Astrocyte (in vitro differentiated cells and primary cell): Measurements from ENCODE around the gene BACH2. TPM values are rescaled to one million over a fixed set of nuclear protein-coding genes. Genes with fewer than 3 reads are reported as not detected.

Source experiments
- DNase-seq: peaks from one replicate; pipeline ENCODE4 v3.0.0-alpha.2; 2010; ENCODE audit warnings: low read depth
- FAIRE-seq: peaks from 2 replicates; lab custom pipeline; 2011; peaks lifted over from hg19 to GRCh38; lab: Jason Lieb, UNC
- H2AFZ ChIP-seq: 2 replicates; pipeline ENCODE4 v1.6.0; 2012; ENCODE audit warnings: low read depth, low read length, inconsistent platforms
- H3K27ac ChIP-seq: 2 replicates; pipeline ENCODE4 v1.5.1; 2011; ENCODE audit warnings: low read depth, low read length, inconsistent platforms
- H3K27me3 ChIP-seq: 2 replicates; pipeline ENCODE4 v1.6.0; 2011; ENCODE audit warnings: low read length, inconsistent platforms; ENCODE audit not compliant: insufficient read depth
- H3K36me3 ChIP-seq: 2 replicates; pipeline ENCODE4 v1.5.1; 2011; ENCODE audit warnings: low read length, inconsistent platforms; ENCODE audit not compliant: insufficient read depth
- H3K4me1 ChIP-seq: 2 replicates; pipeline ENCODE4 v1.5.1; 2011; ENCODE audit warnings: low read length, inconsistent platforms; ENCODE audit not compliant: insufficient read depth
- H3K4me2 ChIP-seq: 2 replicates; pipeline ENCODE4 v1.6.0; 2012; ENCODE audit warnings: low read length, inconsistent platforms
- H3K4me3 ChIP-seq: 2 replicates; pipeline ENCODE4 v1.5.1; 2011; ENCODE audit warnings: low read depth, mild to moderate bottlenecking, low read length, inconsistent platforms; ENCODE audit not compliant: insufficient read depth
- H3K79me2 ChIP-seq: 2 replicates; pipeline ENCODE4 v1.6.0; 2012; ENCODE audit warnings: mild to moderate bottlenecking, low read length, inconsistent platforms; ENCODE audit not compliant: insufficient read depth
- H3K9ac ChIP-seq: 2 replicates; pipeline ENCODE4 v1.6.0; 2012; ENCODE audit warnings: mild to moderate bottlenecking, low read length, inconsistent platforms
- H3K9me3 ChIP-seq: 2 replicates; pipeline ENCODE4 v1.5.1; 2012; ENCODE audit warnings: low read depth, mild to moderate bottlenecking, low read length, inconsistent platforms; ENCODE audit not compliant: insufficient read depth
- H4K20me1 ChIP-seq: 2 replicates; pipeline ENCODE4 v1.6.0; 2012; ENCODE audit warnings: low read length, inconsistent platforms; ENCODE audit not compliant: insufficient read depth
- H3K27ac Mint-ChIP-seq: one replicate; pipeline ENCODE4 v1.8.0; 2021; ENCODE audit warnings: mild to moderate bottlenecking, mixed read lengths; ENCODE audit not compliant: unreplicated experiment
- H3K27me3 Mint-ChIP-seq: one replicate; pipeline ENCODE4 v1.8.0; 2021; ENCODE audit warnings: low read depth, mixed read lengths; ENCODE audit not compliant: unreplicated experiment
- H3K36me3 Mint-ChIP-seq: one replicate; pipeline ENCODE4 v1.8.0; 2021; ENCODE audit warnings: low read depth, mixed read lengths; ENCODE audit not compliant: unreplicated experiment
- H3K4me1 Mint-ChIP-seq: one replicate; pipeline ENCODE4 v1.8.0; 2021; ENCODE audit warnings: low read depth, mixed read lengths; ENCODE audit not compliant: unreplicated experiment
- H3K4me3 Mint-ChIP-seq: one replicate; pipeline ENCODE4 v1.8.0; 2021; ENCODE audit warnings: mild to moderate bottlenecking, moderate library complexity, mixed read lengths; ENCODE audit not compliant: unreplicated experiment
- H3K9me3 Mint-ChIP-seq: one replicate; pipeline ENCODE4 v1.8.0; 2021; ENCODE audit warnings: mild to moderate bottlenecking, mixed read lengths; ENCODE audit not compliant: unreplicated experiment
- EZH2 ChIP-seq: IDR thresholded peaks from 2 replicates; pipeline ENCODE4 v1.6.1; 2012; ENCODE audit warnings: mild to moderate bottlenecking, low read length, inconsistent platforms; ENCODE audit not compliant: insufficient read depth
- total RNA-seq: library from RNA; stranded (reverse); gene quantifications from 2 replicates; pipeline ENCODE4 v1.2.1, GENCODE V29; 2021
- TF ChIP-seq, protein P1 (sequence below): IDR thresholded peaks from 2 replicates; pipeline ENCODE4 v1.5.1; 2011; ENCODE audit warnings: low read depth, mild to moderate bottlenecking, inconsistent platforms, low read length, moderate library complexity; ENCODE audit not compliant: insufficient read depth

The BACH2 gene
- total RNA-seq, 1 donor from 2014 or later: 17.5 TPM

GRCh38 chr6:90222724-90223198 is 73.9 kb downstream of the BACH2 start:
- TF ChIP-seq EZH2: no peak
- TF ChIP-seq, protein P1, sequence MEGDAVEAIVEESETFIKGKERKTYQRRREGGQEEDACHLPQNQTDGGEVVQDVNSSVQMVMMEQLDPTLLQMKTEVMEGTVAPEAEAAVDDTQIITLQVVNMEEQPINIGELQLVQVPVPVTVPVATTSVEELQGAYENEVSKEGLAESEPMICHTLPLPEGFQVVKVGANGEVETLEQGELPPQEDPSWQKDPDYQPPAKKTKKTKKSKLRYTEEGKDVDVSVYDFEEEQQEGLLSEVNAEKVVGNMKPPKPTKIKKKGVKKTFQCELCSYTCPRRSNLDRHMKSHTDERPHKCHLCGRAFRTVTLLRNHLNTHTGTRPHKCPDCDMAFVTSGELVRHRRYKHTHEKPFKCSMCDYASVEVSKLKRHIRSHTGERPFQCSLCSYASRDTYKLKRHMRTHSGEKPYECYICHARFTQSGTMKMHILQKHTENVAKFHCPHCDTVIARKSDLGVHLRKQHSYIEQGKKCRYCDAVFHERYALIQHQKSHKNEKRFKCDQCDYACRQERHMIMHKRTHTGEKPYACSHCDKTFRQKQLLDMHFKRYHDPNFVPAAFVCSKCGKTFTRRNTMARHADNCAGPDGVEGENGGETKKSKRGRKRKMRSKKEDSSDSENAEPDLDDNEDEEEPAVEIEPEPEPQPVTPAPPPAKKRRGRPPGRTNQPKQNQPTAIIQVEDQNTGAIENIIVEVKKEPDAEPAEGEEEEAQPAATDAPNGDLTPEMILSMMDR: no peak
- peaks cover 8% of the 10 kb centered on the region for H3K36me3 Mint-ChIP-seq
- no peak for DNase-seq
- no peak overlapping the region for H3K9ac ChIP-seq
- H3K4me1 Mint-ChIP-seq: peaks cover 25% of the 10 kb centered on the region
- H3K4me1 ChIP-seq: peaks cover 22% of the 10 kb centered on the region
- H3K27ac Mint-ChIP-seq: peak overlapping the region; percentile 4
- H3K27me3 ChIP-seq: no peaks in the 10 kb centered on the region
- H3K4me3 ChIP-seq: no peak overlapping the region
- H2AFZ ChIP-seq: no peak overlapping the region
- H4K20me1 ChIP-seq: no peaks in the 10 kb centered on the region
- no peak overlapping the region for H3K4me2 ChIP-seq
- H3K79me2 ChIP-seq: no peaks in the 10 kb centered on the region
- H3K9me3 Mint-ChIP-seq: peaks cover 13% of the 10 kb centered on the region
- H3K36me3 ChIP-seq: no peaks in the 10 kb centered on the region
- H3K27me3 Mint-ChIP-seq: no peaks in the 10 kb centered on the region
- peak overlapping the region; percentile 2 for H3K4me3 Mint-ChIP-seq
- no peak overlapping the region for H3K27ac ChIP-seq
- FAIRE-seq: no peak
- peaks cover 6% of the 10 kb centered on the region for H3K9me3 ChIP-seq

- FAIRE-seq: no peak
- peak overlapping the region; percentile 42 for H3K27ac Mint-ChIP-seq
- DNase-seq: no peak
- H3K9ac ChIP-seq: no peak overlapping the region
- peaks cover 17% of the 10 kb centered on the region for H3K4me1 Mint-ChIP-seq
- H3K79me2 ChIP-seq: no peaks in the 10 kb centered on the region
- no peaks in the 10 kb centered on the region for H3K27me3 Mint-ChIP-seq
- peaks cover 30% of the 10 kb centered on the region for H3K4me1 ChIP-seq
- H3K27me3 ChIP-seq: no peaks in the 10 kb centered on the region
- no peak for TF ChIP-seq EZH2
- TF ChIP-seq, protein P1: no peak
- no peak overlapping the region for H3K4me2 ChIP-seq
- H3K27ac ChIP-seq: no peak overlapping the region
- H3K4me3 ChIP-seq: no peak overlapping the region
- no peak overlapping the region for H3K4me3 Mint-ChIP-seq
- peaks cover 6% of the 10 kb centered on the region for H3K9me3 ChIP-seq
- no peaks in the 10 kb centered on the region for H4K20me1 ChIP-seq
- peaks cover 13% of the 10 kb centered on the region for H3K9me3 Mint-ChIP-seq
- no peaks in the 10 kb centered on the region for H3K36me3 ChIP-seq
- peaks cover 8% of the 10 kb centered on the region for H3K36me3 Mint-ChIP-seq
- H2AFZ ChIP-seq: no peak overlapping the region
Observed at GRCh38 chr6:90222008-90222407, 74.6 kb downstream of the BACH2 start.

GRCh38 chr6:90221403-90221802 is 75.2 kb downstream of the BACH2 start:
- Histone ChIP-seq H4K20me1 (no peaks in the 10 kb centered on the region), H3K9me3 (peaks cover 6% of the 10 kb centered on the region), H3K4me2 (no peak overlapping the region), H3K27me3 (no peaks in the 10 kb centered on the region), H3K4me1 (peaks cover 36% of the 10 kb centered on the region), H3K27ac (no peak overlapping the region), H3K4me3 (no peak overlapping the region), H3K9ac (no peak overlapping the region), H3K36me3 (no peaks in the 10 kb centered on the region), H3K79me2 (no peaks in the 10 kb centered on the region), H2AFZ (no peak overlapping the region)
- peak overlapping the region; percentile 29 for H3K27ac Mint-ChIP-seq
- H3K4me1 Mint-ChIP-seq: peaks cover 17% of the 10 kb centered on the region
- peaks cover 13% of the 10 kb centered on the region for H3K9me3 Mint-ChIP-seq
- DNase-seq (no peak), FAIRE-seq (no peak)
- no peaks in the 10 kb centered on the region for H3K27me3 Mint-ChIP-seq
- TF ChIP-seq EZH2: no peak
- TF ChIP-seq, protein P1: no peak
- peaks cover 8% of the 10 kb centered on the region for H3K36me3 Mint-ChIP-seq
- no peak overlapping the region for H3K4me3 Mint-ChIP-seq
